K562 (cell line): ENCODE data around the gene PNCK. TPM values are rescaled to one million over a fixed set of nuclear protein-coding genes. Genes with fewer than 3 reads are reported as not detected.

Experiments used
- ARID3A ChIP-seq: IDR thresholded peaks from 2 replicates; pipeline ENCODE4 v1.6.1; 2012; ENCODE audit warnings: low read depth, low read length, improper control_type of control experiment, borderline replicate concordance
- BHLHE40 ChIP-seq: IDR thresholded peaks from 2 replicates; pipeline ENCODE4 v1.6.1; 2011; ENCODE audit warnings: low read length, improper control_type of control experiment
- C11orf30 ChIP-seq: fragments of 450-650 bp; IDR thresholded peaks from 2 replicates; pipeline ENCODE4 v1.6.1; 2016; ENCODE audit warnings: low read depth, mild to moderate bottlenecking
- CTCFL ChIP-seq: IDR thresholded peaks from 2 replicates; pipeline ENCODE4 v1.6.1; 2011; ENCODE audit warnings: borderline replicate concordance, low read depth, mild to moderate bottlenecking, moderate library complexity, low read length; ENCODE audit not compliant: insufficient read depth, poor library complexity, severe bottlenecking
- CXXC5 ChIP-seq: fragments of 250-450 bp; sonication (Bioruptor Pico); IDR thresholded peaks from 2 replicates; pipeline ENCODE4 v1.8.0; 2022; ENCODE audit warnings: inconsistent platforms, mild to moderate bottlenecking, moderate library complexity
- EZH2 ChIP-seq: IDR thresholded peaks from 2 replicates; pipeline ENCODE4 v1.6.1; 2012; ENCODE audit warnings: low read depth, mild to moderate bottlenecking, inconsistent platforms, low read length, borderline replicate concordance
- KDM2B ChIP-seq: fragments of 250-450 bp; sonication (Bioruptor Pico); IDR thresholded peaks from 2 replicates; pipeline ENCODE4 v1.8.0; 2021; ENCODE audit warnings: mild to moderate bottlenecking, moderate library complexity
- RBFOX2 ChIP-seq: fragments of 200-400 bp; formaldehyde crosslinking; IDR thresholded peaks from 2 replicates; pipeline ENCODE4 v1.6.1; 2017; ENCODE audit warnings: low read depth, mild to moderate bottlenecking, low read length, moderate library complexity
- RBM14 ChIP-seq: fragments of 200-400 bp; formaldehyde crosslinking; IDR thresholded peaks from 2 replicates; pipeline ENCODE4 v1.6.1; 2018; ENCODE audit warnings: low read depth, mild to moderate bottlenecking, low read length, moderate library complexity, borderline replicate concordance; ENCODE audit not compliant: insufficient read depth
- ZNF184 ChIP-seq: sonication (generic); formaldehyde crosslinking; IDR thresholded peaks from 2 replicates; pipeline ENCODE4 v1.5.0; 2020; ENCODE audit warnings: missing genetic modification reagents
- ZNF24 ChIP-seq: fragments of 450-650 bp; IDR thresholded peaks from 2 replicates; pipeline ENCODE4 v1.6.1; 2016
- polyA plus RNA-seq, 8 experiments: library from polyadenylated mRNA; depleted of rRNA in 4 of 8; stranded (reverse) in 5 of 8; unstranded in 3 of 8; fragments of >200 nt; fragmentation: Nextera tagmentation in 2 of 8; fragmentation: Illumina TruSeq in 1 of 8; extraction: Ambion mirVana in 2 of 8; extraction: Trizol in 1 of 8; gene quantifications; 2 replicates each; pipeline versions ENCODE4 v1.2.1 to v1.2.3, GENCODE V29; 2011 to 2014; ENCODE audit warnings: inconsistent platforms in 1 of 8, missing spikeins in 1 of 8
- total RNA-seq, 7 experiments: library from RNA; depleted of rRNA in 6 of 7; stranded (reverse); fragments of >200 nt in 6 of 7; fragmentation: Illumina TruSeq in 2 of 7; extraction: Trizol in 2 of 7; gene quantifications; 2 replicates each; pipeline versions ENCODE4 v1.2.1 to v1.2.3, GENCODE V29; 2011 to 2021; ENCODE audit warnings: low replicate concordance in 1 of 7

PNCK gene
- total and polyA plus RNA-seq, 9 of the 15 experiments (the other 6 are each of a cell fraction or from before 2014, with no cell fraction given), result 0.13 to 7.5 (median 1.2) TPM; not detected in 1

GRCh38 chrX:153643431-153644351 lies 29.9 kb downstream of the PNCK start (continued):
- TF ChIP-seq C11orf30 (no peak), ZNF24 (peak; percentile 12; the same call in 1 of the 2 replicates), BHLHE40 (0 out of 2 replicates have a peak, but pooled peaks have one; percentile 14), ZNF184 (CRISPR knock-in tag) (no peak), KDM2B (CRISPR knock-in tag) (no peak), RBM14 (no peak), EZH2 (no peak), CTCFL (peak; percentile 54), ARID3A (no peak), CXXC5 (CRISPR knock-in tag) (peak; percentile 44; the same call in 1 of the 2 replicates), RBFOX2 (peak; percentile 33)
